GM18502 (cell line): Measurements from ENCODE around the gene TFAP2A.

Experiments used
- ATAC-seq: cut with Tn5 transposase; IDR thresholded peaks from one replicate; pipeline ENCODE4 v1.9.1; 2021; ENCODE audit warnings: mild to moderate bottlenecking; ENCODE audit not compliant: unreplicated experiment, poor library complexity

Gene TFAP2A

DNA sequence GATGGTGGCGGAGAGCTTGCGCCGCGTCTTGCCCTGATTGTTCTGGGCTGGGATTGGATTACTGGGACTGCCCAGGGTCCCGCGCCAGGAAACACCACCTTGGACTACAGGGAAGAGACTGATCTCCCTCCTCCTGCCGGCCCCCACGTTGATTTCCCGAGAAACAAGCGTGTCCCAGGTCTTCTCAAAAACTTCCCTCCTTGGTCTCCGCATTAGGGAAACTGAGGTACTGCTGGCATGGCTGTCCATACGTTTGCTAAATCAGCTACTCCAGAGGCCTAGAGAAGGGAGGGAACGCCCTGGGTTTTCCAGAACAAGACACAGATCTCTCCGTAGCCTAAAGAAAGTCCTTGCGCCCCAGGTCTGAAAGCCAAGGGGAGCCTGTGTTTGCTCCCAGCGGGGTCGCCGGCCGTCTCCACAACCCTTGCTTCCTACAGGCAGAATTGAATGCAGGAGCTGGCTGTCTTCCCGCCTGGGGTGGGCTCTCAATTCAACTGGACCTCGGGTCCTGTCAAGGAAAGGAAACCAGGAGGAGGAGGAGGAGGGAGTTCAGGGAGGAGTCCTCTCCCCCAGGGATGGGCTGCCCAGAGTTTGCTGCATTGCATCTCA is 29.2 kb downstream of the TFAP2A start:
- no peak for ATAC-seq

DNA sequence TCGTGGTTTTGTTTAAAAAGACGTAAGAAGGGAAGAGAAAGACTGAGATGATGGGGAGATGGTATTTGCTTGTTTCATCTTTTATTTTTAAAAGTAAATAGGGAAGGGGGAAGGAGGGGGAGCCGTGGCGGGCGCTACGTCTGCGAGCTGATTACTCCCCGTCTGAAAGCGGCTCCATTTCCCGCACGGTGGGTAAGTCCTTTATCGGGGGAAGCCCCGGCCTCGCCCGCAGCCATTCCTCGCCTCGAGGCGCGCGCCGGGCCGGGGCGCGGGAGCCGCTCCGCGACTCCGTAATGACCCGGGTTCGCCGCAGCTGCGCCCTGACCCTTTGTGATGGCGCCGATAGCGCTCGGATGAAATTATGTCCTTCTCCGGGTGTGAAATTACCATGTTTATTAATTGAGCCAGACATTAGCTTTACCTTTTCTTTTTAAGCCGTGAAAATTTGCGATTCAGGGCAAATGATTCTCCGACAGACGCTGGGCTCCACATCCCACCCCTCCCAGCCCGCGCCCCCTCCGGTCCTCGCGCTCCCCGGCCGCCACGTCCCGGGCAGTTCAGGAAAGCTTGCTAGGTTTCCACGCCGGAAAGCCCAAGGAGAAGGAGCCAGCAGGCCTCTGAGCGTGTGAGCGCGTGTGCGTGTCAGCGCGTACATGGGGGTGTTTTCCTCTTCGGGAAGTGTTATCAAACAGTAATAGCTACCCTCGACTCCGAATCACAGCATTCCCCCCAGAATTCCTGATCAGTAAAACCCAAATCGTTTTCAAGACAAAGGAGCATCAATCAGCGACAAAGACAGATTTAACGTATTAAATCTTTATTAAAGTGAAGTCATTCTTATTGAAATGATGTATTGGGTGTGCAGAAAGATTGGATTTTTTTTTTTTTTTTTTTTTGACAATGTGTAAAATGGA is 30.0 kb downstream of the TFAP2A start:
- ATAC-seq, result no peak

DNA sequence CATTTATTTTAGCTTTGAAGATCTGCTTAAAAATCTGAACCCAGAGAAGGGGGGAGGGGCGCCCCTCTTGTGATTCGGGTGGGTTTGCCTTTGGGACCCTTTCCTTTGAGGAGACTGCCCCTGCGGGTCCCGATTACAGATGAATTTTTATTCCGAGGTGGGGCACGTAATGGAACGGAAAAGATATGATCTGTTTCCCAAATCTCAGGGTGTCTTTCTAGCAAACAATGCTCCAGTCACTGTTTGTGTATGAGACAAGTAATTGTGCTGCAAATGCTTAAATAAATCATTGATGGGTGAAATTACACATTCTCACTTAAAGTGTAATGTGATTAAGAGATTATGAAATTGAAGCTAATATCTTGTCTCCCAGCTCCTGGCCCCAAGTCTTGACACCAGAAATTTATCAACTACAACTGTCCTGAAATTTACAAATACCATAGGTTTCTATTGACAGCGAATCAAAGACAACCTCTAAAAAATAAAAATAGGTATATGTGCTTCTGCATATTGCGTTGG is 30.7 kb downstream of the TFAP2A start:
- no peak for ATAC-seq

DNA sequence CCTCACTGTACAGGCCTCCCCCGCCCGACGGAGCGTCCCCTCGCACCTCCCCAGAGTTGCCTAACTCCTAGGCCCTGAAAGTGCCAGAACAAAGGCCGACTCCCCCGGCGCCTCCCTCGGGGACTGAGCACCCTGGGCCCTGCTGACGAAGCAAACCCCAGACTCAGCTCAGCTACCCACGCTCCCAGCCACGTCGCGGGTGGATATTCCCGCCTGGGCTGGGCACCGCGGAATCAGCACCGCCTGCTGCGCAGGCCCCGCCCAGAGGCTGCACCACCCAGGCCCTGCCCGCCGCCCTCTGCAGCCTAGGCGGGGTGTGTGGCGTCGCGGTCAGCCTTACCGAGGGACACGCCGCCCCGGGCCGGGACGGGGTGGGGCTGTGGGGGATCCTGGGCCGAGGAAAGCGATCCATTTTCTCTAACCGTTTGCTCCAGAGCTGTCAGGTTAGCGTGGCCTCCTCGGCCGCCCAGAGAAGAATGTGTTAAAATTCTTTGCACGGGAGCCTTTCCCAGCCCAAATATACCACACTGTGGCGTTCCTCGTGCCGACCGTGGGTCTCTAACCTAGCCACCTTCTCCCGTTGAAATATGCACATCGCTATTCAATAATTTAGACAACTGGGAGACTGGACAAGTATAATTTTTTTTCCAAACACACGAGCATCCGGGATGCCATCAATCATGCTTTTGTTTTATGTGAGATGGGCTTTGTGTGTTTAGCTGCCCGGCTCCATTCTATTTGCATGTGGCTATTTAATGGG is 31.4 kb downstream of the TFAP2A start:
- ATAC-seq, result no peak

DNA sequence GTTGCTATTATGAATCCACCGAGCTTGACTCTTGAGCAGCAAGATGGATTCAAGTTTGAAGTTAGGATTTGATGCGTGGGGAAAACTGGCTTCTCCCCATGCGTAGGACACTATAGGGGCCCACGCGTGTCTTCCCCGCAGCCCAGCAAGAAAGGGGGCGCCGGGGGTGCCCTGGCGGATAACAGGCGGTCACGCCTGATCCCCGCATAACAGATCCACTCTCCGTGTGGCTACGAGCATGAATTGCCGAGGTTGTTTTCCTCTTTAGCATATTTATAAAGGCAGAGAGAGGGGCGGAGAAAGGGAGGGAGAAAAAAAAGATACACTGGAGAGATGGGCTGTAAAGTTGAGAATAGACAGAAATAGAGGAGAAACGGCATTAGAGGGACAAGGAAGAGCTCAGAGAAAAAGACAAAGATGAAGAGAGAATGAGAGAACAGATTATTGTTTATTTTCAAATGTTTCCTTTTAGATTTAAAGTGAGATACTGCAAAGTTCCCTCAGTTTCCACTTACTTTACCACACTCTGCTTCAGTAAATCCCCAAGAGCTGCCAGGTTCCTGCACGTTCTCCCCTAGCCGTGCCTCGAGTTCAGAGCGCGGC is 32.0 kb downstream of the TFAP2A start:
- no peak for ATAC-seq

DNA sequence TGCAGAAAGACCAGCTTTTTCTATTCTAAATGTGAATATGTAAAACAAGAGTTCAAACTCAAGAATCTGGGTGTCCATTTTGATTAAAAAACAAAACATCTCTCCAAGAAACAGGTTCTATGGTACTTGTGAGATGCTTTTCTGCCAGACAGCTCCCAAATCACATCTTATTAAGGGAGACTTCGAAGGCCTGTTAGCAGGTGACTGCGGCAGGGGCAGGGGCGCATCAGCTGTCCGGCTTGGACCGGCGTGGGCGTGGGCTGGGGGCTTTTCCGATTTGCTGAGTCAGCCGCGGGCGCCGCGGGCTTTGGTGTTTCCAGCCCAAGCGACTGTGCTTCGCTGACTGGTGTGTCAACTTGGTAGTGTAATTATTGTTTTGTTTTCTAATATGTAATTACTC is 32.6 kb downstream of the TFAP2A start:
- ATAC-seq, result no peak

DNA sequence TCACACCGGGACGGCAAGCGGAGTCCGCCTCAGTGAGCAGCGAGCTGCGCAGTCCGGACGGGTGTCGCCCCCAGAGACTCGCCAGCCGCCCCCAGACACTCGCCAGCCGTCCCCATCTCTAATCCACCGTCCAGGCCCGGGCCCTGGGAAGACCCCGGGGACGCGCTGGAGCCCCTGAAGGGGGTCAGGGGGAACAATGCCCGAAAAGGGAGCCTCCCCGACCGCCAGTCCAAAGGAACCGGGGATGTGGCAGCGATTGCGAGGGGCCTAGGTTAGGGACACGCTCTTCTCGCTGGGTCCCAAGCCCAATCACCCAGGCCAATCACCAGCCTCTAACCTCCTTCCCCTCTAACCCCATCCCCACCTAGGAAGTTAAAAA is 33.1 kb downstream of the TFAP2A start:
- ATAC-seq, result no peak

DNA sequence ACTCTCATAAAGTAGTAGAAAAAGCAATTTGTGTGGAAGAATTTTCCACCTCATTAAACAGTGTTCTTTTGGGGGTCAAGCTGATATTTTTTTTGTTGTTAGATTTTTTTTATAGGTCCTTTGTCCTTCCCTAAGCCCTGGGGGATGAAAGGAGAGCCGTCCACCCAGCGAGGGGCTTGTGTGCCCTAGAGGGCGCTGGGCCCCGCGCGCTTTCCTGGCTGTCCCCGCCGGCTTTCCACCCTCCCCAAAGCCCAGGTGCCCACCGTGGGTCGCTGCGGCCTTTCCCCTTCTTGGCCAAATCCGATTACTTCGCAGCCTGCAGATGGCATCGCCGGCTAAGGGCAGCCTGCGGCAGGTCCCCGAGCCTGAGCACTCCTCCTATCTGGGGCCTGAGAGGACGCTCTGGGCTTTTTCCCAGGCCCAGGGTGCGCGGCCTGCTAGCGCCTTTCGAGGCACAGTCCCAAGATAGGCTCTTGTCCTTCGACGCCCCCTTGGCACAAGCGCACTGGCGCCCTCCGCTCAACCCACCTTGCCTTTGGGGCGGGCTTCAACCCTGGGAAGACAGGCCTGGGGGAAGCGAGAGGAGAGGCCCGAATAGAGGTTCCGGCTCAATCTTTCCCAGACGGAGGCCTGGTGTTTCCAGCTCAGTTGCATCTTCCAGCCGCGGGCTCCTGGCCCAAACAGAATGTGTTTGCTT is 33.6 kb downstream of the TFAP2A start:
- ATAC-seq, result no peak

DNA sequence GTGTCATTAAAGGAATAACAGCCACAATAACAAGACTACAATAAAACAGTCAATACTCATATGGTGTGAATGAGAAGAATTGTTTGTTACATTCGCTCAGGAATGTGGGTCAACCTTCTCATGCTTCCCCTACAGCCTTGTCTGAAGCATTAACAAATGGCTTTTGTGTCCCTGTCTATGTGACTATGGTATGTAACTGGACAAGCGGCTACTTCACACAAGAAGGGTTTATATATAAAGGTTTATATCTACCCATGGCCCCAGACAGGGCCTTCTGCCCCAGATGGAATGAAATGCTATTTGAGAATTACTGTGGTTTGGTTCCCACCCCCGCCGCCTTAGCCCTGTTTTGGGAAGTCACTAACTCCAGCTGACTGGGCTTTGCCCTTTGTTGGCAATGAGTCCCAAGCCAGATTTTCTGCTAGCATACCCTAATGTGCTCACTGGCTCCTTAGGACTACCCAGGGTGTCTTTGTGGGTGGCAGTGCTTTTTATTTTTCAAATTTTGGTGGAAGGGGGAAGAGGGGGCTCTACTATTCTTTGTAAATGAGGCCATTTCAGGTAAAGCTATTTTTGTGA is 39.4 kb downstream of the TFAP2A start:
- no peak for ATAC-seq

DNA sequence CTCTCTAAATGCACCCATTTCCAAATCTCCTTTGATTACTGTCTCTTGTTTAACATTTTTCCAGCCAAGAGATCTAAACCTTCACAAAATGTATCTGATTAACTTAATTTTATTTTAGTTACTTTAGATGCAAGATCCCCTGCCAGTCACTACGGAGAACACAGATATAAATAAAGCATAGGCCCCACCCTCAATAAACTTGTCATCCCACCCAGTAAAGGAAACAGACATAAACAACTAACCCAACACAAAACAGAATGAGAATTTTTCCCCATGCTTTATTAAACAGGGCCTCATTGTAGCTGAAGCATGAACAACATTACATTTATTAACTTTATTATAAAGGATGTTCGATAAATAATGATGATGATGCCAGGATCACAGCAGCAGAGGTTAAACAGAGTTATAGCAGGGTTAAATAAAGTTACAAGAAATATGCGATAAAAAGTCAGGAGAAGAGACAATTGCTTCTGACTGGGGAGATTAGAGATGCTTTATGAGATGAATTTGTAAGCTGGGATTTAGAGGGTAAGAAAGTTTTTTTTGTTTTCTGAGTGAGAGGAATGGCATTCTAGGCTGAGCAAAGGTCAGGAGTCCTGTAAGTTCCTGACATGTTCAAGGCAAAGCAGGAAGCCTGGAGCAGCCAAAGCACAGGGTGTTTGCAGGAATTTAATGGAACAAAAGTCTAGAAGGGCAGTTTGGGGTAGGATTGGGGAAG is 41.1 kb downstream of the TFAP2A start:
- no peak for ATAC-seq

DNA sequence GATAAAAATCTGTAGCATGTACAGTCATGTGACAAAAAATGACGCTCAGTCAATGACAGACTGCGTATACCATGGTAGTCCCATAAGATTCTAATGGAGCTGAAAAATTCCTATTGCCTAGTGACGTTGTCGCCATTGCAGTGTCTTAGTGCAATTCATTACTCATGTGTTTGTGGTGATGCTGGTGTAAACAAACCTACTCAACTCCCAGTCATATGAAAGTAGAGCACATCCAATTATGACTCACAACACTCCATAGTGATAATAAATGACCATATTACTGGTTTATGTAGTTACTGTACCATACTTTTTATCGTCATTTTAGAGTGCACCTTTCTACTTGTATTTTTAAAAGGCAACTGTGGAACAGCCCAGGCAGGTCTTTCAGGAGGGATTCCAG is 45.0 kb downstream of the TFAP2A start:
- ATAC-seq, result no peak

DNA sequence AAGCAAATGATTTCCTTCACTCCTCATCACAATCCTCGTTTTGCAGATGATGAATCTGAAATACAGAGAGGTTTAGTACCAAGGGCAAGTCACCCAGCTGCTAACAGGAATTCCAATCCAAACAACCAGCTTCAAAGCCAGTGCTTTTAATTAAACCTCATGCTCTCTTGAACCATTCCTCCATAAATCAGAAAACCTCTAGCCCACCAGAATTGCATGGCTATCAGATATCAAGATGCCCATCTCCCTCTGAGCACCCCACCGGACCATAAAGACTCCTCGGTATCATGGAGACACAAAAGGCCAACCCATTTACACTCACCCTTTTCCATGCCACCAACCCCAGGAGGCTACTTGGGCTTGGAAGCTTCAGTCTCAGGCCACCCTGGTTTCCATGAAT is 46.0 kb downstream of the TFAP2A start:
- ATAC-seq, result no peak

DNA sequence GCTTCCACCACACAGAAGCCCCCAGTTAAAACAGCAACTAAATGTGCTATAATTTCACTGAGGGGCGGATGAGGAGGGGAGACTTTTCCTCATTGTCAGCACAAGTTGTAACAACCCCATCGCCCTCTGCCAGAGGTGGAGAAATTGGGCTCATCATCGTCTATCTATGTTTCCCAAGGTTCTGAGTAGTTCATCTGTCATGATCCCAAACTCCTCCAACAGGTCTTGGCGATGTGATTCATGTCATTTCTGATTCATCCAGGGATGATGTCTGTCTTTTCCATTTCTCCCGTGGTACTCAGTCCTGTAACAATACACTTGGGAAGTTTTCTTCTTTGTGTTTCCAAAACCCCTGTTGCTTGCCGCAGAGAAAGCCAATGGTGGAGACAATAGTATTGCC is 51.0 kb downstream of the TFAP2A start:
- no peak for ATAC-seq

DNA sequence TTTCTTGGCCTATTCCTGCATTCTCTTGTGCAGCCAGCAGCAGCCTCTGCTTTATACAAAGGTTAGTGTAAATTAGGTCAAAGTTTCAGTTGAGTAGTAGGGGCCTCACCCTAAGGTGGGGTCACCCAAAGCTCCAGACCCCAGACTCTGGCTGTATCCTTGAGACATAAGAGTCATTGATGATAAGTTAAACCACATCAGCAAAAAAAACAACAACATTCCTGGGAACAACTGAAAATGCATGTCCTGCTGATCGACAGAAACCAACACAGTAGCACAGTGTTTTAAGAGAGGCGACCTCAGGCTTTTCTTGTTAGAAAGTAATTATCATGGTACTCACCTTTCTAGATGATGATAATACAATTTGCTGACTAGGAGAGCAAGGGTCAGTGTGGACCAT is 52.6 kb downstream of the TFAP2A start:
- ATAC-seq, result no peak

DNA sequence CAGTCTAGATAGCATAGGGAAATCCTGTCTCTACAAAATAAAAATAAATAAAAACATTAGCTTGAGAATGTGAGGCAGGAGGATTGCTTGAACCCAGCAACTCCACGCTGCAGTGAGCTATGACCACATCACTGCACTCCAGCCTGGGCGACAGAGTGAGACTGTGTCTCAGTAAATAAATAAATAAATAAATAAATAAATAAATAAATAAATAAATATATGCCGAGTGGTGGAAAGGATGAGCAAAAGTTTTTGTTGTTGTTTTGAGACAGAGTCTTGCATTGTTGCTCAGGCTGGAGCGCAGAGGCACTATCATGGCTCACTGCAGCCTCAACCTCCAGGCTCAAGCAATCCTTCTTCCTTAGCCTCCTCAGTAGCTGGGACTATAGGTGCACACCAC is 53.4 kb downstream of the TFAP2A start:
- no peak for ATAC-seq

DNA sequence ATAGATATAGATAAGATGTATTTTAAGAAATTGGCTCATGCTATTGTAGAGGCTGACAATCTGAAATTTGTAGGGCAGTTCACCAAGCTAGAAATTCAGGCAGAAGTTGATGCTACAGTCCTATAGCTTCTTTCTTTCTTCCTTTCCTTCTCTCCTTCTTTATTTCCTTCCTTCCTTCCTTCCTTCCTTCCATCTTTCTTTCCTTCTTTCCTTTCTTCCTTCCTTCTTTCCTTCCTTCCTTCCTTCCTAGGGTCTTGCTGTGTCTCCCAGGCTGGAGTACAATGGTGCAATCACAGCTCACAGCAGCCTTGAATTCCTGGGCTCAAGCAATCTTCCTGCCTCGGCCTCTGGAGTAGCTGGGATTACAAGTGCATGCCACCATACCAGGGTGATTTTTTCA is 55.3 kb downstream of the TFAP2A start:
- no peak for ATAC-seq

DNA sequence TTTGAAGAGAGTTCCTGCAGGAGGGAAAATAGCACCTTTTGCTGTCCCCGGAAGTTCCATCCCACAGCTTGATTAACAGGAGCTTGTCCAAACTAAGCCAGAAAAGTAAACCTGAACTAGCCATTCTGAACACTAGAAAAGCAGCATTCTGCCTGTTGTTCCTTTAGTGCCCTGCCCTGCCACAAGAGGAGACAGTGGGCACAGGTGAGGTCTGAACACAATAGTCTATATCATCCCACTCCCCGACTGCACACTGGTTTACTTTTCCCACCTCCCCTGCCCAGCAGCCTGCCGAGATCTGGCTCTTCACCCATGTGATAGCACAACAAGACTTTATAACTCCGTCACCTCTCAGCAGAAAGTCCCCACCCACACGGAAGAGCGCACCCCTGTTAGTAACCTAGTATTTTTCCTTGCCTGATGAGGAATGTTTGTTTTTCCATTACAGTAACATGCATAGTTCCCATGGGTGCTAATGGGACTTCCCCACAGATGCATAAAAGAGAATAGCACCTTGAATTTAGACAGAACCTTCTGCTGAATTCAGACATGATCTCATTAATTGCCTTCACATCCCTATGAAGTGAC is 59.7 kb downstream of the TFAP2A start:
- peak; percentile 75 for ATAC-seq

DNA sequence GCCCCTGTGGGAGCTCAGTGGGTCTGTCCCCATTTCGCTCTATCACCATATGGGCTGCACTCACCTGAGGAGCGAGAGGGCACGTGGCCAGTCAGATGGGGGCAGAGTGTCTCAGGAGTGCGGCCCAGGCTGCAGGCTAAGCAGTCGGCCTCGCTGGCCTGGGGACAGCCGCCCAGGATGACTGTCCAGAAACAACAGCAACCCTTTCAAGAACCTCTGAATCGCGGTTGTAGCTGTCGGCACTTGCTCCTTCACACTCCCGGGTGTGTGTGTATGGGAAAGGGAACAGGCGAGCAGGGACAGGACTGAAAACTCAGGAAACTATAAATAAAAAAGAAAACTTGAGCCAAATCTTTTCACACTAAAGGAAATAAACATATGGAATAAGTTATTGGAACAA is 63.1 kb downstream of the TFAP2A start:
- ATAC-seq, result no peak

DNA sequence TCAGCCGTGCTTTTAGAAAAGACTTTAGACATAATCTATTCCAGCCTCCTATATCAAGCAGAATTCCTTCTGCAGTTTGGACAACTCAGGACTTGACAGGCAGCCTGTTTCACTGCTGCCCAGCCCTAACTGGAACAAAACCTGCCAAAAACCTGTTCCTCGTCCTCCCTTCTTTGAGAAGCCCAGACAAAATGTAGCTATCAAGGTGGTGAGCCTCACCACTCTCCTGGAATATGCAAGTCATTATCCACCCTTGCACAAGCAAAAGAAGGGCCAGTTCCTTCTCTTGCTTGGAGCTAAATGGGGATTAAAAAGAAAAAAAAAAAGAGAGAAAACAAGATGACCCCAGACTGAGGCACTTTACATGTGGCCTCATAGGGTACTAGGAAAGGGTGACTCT is 64.2 kb downstream of the TFAP2A start:
- no peak for ATAC-seq
